OCI-LY1 (cell line): ENCODE results near the gene AIF1.

Source experiments
- CTCF ChIP-seq: fragments of 200-600 bp; sonication (generic), shearing (Covaris generic); IDR thresholded peaks from 2 replicates; pipeline ENCODE4 v1.5.1; 2017; ENCODE audit warnings: mild to moderate bottlenecking, antibody characterized with exemption, low read length, moderate library complexity, mixed read lengths
- EZH2 ChIP-seq: fragments of 200-600 bp; sonication (generic), shearing (Covaris generic); IDR thresholded peaks from 2 replicates; pipeline ENCODE4 v1.8.0; 2017; ENCODE audit warnings: borderline replicate concordance, mixed run types, mild to moderate bottlenecking, antibody characterized with exemption, low read length, moderate library complexity, mixed read lengths

- TF ChIP-seq EZH2 (no peak), CTCF (no peak)
These were observed 41.6 kb upstream of the AIF1 start for GRCh38 chr6:31573239-31574105.
